Breast epithelium (tissue), 3 donors: ENCODE results near the gene CDX1.

Experiments
- CTCF ChIP-seq, 3 donors: fragments of 450-650 bp; IDR thresholded peaks; one replicate each; pipeline ENCODE4 v1.5.1; 2016 to 2017; ENCODE audit warnings: antibody characterized with exemption in 3 of 3, mild to moderate bottlenecking in 3 of 3, moderate library complexity in 3 of 3
- POLR2A ChIP-seq: fragments of 450-650 bp; IDR thresholded peaks from one replicate; pipeline ENCODE4 v1.6.1; 2016; ENCODE audit warnings: antibody characterized with exemption, mild to moderate bottlenecking, moderate library complexity

GRCh38 chr5:150166650-150167511 is at the start of gene CDX1:
- TF ChIP-seq CTCF (IDR thresholded peaks at IDR 0.05) (no peak), POLR2A (no peak)
